NCI-H1694 (cell line): ENCODE results near the gene PTPN13.
"Not testable (repeated sequence)": the region's sequence is repeated elsewhere in the genome, so short reads cannot be mapped to it uniquely, and the experiment has no call there.

Source experiments
- DNase-seq: peaks from one replicate; lab custom pipeline; 2025; lab: John Stamatoyannopoulos, UW

Gene PTPN13

GRCh38 chr4:86641516-86642090 lies 47.5 kb downstream of the PTPN13 start:
- DNase-seq = no peak

DNA sequence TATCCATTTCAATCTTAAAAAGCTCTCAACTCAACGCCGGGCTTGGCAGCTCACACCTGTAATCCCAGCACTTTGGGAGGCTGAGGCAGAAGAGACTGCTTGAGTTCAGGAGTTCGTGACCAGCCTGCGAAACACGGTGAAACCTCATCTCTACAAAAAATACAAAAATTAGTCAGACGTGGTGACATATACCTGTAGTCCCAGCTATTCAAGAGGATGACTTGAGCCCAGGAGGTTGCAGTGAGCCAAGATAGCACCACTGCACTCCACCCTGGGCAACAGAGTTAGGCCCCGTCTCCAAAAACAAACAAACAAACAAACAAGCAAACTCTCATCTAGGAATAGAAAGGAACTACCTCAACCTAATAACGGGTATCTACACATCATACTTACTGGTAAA lies 50.8 kb downstream of the PTPN13 start:
- no peak for DNase-seq

- no peak for DNase-seq
Measured at GRCh38 chr4:86652332-86652932, 58.3 kb downstream of the PTPN13 start.

GRCh38 chr4:86653237-86653865 lies 59.2 kb downstream of the PTPN13 start:
- no peak for DNase-seq

DNA sequence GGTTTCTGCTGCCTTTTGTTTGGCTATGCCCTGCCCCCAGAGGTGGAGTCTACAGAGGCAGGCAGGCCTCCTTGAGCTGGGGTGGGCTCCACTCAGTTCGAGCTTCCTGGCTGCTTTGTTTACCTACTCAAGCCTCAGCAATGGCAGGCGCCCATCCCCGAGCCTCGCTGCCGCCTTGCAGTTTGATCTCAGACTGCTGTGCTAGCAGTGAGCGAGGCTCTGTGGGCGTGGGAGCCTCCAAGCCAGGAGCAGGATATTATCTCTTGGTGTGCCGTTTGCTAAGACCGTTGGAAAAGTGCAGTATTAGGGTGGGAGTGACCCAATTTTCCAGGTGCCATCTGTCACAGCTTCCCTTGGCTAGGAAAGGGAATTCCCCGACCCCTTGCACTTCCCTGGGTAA lies 62.7 kb downstream of the PTPN13 start:
- not testable (repeated sequence) for DNase-seq

GRCh38 chr4:86657382-86657781 lies 63.3 kb downstream of the PTPN13 start:
- DNase-seq = no peak

GRCh38 chr4:86657910-86658309 lies 63.8 kb downstream of the PTPN13 start:
- DNase-seq = no peak

- DNase-seq = no peak
Measured at GRCh38 chr4:86660401-86660800, 66.3 kb downstream of the PTPN13 start.

DNA sequence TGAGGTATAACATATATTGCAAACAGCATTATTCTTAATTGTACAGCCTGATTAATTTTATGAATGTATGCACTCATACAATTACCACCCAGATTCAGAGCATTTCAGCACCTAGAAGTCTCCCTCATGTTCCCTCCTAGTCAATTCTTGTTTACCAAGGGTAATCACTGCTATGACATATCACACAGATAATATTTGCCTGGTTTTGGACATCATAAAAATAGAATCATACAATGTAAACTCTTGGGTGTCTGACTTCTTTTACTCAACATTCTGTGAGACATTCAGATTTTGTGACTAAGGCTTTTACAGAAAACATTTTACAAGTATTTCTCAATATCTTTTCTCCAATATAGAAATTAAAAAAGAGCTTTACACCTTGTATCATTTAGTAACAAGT lies 66.9 kb downstream of the PTPN13 start:
- DNase-seq = no peak

DNA sequence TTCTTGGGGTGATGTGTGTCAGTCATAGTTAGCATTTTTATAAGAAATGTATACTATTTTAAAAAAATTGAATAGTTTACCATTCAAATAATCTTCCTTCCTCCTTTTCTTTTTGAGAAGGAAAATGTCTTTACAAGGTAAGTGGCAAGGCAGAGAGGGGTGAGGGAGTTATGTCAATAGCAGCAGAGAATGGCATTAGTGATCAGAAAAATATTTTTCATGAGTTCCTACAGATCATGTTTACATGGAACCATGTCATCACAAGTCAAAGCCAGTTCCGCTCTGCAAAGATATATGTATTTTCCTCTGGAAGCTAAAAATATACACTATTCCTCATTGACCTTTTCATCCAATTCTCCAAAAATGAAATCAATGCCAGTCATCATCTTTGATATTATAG lies 67.3 kb downstream of the PTPN13 start:
- DNase-seq = no peak

DNA sequence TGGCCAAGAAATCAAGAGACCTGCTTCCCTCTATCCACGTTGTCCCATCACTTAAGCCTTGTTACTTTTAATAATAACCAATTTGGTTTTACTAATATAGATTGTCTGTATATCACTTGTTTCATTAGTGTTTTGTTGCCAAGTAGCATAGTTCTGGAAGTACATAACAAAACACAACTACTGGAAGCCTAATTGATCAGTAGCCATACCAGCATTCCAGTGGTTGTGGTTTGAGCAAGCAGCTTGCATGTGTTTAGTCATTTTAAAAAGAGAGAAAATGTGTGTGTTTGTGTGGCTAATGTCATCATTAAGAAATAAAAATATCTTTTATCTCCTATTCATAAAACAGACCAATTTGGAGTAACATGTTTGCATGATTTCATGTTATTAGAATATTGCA lies 70.8 kb downstream of the PTPN13 start:
- DNase-seq = no peak

GRCh38 chr4:86670298-86670697 lies 76.2 kb downstream of the PTPN13 start:
- DNase-seq = no peak

GRCh38 chr4:86670756-86671155 lies 76.6 kb downstream of the PTPN13 start:
- DNase-seq = no peak

GRCh38 chr4:86675548-86675947 lies 81.4 kb downstream of the PTPN13 start:
- DNase-seq = no peak

DNA sequence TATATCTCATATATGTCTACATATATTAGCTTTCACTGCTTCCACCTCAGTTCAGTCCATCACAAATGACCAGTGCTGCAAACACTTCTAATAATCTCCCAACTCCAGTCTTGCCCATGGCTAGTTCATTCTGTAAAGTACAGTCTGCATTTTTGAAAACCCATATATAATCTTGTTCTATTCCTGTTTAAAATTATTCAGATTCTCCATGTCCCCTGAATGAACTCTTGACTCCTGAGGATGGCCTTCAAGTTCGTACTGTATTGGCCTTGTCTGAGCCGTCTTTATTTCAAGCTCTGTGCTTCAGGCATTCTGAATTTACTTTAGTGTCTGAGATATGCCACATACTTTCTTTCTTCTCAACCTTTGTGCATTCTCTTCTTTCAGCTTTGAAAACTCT lies 84.7 kb downstream of the PTPN13 start:
- no peak for DNase-seq

DNA sequence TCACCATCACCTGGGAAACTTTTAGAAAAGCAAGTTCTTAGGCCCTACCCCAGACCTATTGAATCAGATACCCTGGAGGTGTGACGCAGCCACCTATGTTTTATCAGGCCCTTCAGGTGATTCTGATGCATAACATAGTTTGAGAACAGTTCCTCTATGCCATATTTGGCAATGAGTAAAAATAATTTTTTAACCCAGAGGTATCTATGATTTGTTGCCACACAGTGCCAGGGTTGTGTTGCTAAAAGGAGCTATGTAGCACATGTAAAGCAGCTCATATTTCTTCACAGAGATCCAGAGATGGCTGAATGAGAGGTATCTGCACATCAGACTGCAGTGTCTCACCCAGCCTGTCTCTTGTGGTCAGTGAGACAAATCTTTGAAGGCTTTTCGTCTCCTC lies 85.3 kb downstream of the PTPN13 start:
- DNase-seq = no peak

DNA sequence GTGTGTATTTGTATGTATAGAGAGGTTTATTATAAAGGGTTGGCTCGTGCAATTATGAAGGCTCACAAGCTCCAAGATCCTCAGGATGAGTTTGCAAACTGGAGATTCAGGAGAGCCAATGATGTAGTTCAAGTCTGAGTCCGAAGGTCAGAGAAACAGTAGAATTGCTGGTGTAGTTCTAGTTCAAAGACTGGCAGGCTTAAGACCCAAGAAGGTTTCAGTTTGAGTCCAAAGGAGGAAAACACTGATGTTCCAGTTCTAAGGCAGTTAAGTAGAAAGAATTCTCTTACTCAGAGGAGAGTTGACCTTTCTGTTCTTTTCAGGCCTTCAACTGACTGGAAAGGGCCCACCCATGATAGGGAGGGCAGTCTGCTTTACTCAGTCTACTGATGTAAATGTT lies 89.1 kb downstream of the PTPN13 start:
- DNase-seq = no peak

- DNase-seq = no peak
Measured at GRCh38 chr4:86683983-86684382, 89.9 kb downstream of the PTPN13 start.

- DNase-seq = no peak
Measured at GRCh38 chr4:86685401-86685800, 91.3 kb downstream of the PTPN13 start.

DNA sequence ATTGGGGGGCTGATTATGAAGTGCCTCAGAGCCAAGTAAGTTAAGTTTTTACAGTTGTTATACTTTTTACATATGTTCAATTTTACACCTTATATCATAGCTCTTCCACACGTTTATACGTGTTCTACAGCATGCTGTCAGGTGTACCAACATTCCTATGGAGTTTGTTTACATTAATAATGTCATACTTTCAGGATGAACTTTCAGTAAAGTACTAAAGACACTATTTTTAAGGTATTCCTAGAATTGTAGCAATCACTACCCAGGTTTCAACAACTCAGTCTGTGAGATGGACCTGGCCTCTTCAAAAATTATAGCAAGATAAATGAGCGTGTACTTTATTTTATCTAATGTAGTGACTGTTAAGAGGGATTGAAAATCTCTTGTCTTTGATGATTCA lies 92.6 kb downstream of the PTPN13 start:
- DNase-seq = no peak

- no peak for DNase-seq
Measured at GRCh38 chr4:86688026-86688425, 93.9 kb downstream of the PTPN13 start.

GRCh38 chr4:86704601-86705000 lies 110.5 kb downstream of the PTPN13 start:
- DNase-seq = no peak

GRCh38 chr4:86706923-86707597 lies 112.9 kb downstream of the PTPN13 start:
- no peak for DNase-seq
